ENCODE data around the gene FBXW12.

GRCh38 chr3:48419149-48419548 lies 47.1 kb downstream of the FBXW12 start:
- TF ChIP-seq, protein P1, sequence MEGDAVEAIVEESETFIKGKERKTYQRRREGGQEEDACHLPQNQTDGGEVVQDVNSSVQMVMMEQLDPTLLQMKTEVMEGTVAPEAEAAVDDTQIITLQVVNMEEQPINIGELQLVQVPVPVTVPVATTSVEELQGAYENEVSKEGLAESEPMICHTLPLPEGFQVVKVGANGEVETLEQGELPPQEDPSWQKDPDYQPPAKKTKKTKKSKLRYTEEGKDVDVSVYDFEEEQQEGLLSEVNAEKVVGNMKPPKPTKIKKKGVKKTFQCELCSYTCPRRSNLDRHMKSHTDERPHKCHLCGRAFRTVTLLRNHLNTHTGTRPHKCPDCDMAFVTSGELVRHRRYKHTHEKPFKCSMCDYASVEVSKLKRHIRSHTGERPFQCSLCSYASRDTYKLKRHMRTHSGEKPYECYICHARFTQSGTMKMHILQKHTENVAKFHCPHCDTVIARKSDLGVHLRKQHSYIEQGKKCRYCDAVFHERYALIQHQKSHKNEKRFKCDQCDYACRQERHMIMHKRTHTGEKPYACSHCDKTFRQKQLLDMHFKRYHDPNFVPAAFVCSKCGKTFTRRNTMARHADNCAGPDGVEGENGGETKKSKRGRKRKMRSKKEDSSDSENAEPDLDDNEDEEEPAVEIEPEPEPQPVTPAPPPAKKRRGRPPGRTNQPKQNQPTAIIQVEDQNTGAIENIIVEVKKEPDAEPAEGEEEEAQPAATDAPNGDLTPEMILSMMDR (IDR thresholded peaks at IDR 0.05) = no peak
- TF ChIP-seq POLR2A (IDR thresholded peaks at IDR 0.05) = no peak
